HCT116 (cell line): ENCODE data around the gene GBP2. TPM values are rescaled to one million over a fixed set of nuclear protein-coding genes. Genes with fewer than 3 reads are reported as not detected.

Experiments
- ATAC-seq: fragments of 200-7000 bp; cut with Tn5 transposase; 2 replicates; pipeline ENCODE4 v1.9.1; 2020; ENCODE audit warnings: mild to moderate bottlenecking, moderate library complexity
- BruUV-seq: library from RNA; stranded (reverse); fragments of 400-500 nt; replicated peaks from 2 replicates; lab custom pipeline; 2021; lab: Mats Ljungman, UMichigan
- CTCF ChIA-PET: fragments of 300-600 bp; sonication (Branson Sonifier 250); formaldehyde crosslinking; loops from one replicate; lab custom pipeline; 2021; ENCODE audit warnings: antibody characterized with exemption; lab: Charles Lee
- POLR2A ChIA-PET: fragments of 300-600, 350-600 bp; sonication (Branson Sonifier 250); formaldehyde crosslinking; loops from one replicate; lab custom pipeline; 2021; ENCODE audit warnings: antibody characterized with exemption; lab: Charles Lee
- RAD21 ChIA-PET, 2 experiments: fragments of 300-600 bp; sonication (Branson Sonifier 250); formaldehyde crosslinking; loops; one replicate each; lab custom pipeline; 2023; ENCODE audit warnings: low total read pairs in 2 of 2; ENCODE audit not compliant: uncharacterized antibody in 2 of 2, unreplicated experiment in 2 of 2, low non-redundant PET in 1 of 2; lab: Charles Lee
- DNase-seq: peaks from one replicate; pipeline ENCODE4 v3.0.0-alpha.2; 2010; ENCODE audit warnings: low read depth, low spot score
- H2AFZ ChIP-seq: fragments of 200-600 bp; shearing (Covaris generic), sonication (generic); 2 replicates; pipeline ENCODE4 v1.6.1; 2017; ENCODE audit warnings: low read depth, mixed run types, mixed read lengths, antibody characterized with exemption, low read length; ENCODE audit not compliant: poor library complexity, severe bottlenecking
- H3K27ac ChIP-seq: 2 replicates; pipeline ENCODE4 v1.5.1; 2012; ENCODE audit warnings: low read depth, low read length
- H3K27me3 ChIP-seq: fragments of 200-600 bp; sonication (generic); 2 replicates; pipeline ENCODE4 v1.6.1; 2016; ENCODE audit warnings: mixed run types, low read length, mixed read lengths; ENCODE audit not compliant: insufficient read depth
- H3K36me3 ChIP-seq, 2 experiments: fragments of 200-500 bp in 1 of 2; fragments of 200-600 bp in 1 of 2; sonication (Bioruptor generic) in 1 of 2; sonication (generic) in 1 of 2; 2 replicates each; pipeline versions ENCODE4 v1.5.1 to v1.6.1; 2014 to 2016; ENCODE audit warnings: low read length in 2 of 2, inconsistent platforms in 1 of 2, mixed read lengths in 1 of 2, mixed run types in 1 of 2; ENCODE audit not compliant: insufficient read depth in 2 of 2, control insufficient read depth in 1 of 2
- H3K4me1 ChIP-seq, 2 experiments: fragments of 200-600 bp in 1 of 2; sonication (generic) in 1 of 2; 2 replicates each; pipeline versions ENCODE4 v1.5.1 to v1.6.1; 2012 to 2017; ENCODE audit warnings: low read length in 2 of 2, inconsistent platforms in 1 of 2, mild to moderate bottlenecking in 1 of 2, mixed read lengths in 1 of 2, mixed run types in 1 of 2, moderate library complexity in 1 of 2; ENCODE audit not compliant: insufficient read depth in 2 of 2, control insufficient read depth in 1 of 2
- H3K4me2 ChIP-seq: fragments of 200-600 bp; sonication (generic); 2 replicates; pipeline ENCODE4 v1.6.1; 2017; ENCODE audit warnings: mixed run types, low read length, mixed read lengths
- H3K4me3 ChIP-seq, 2 experiments: fragments of 200-600 bp in 1 of 2; sonication (generic) in 1 of 2; replicated peaks in 1 of 2; 2 replicates each; pipeline ENCODE4 v1.5.1; 2011 to 2016; ENCODE audit warnings: low read length in 2 of 2, control low read depth in 1 of 2, low read depth in 1 of 2, mild to moderate bottlenecking in 1 of 2, mixed read lengths in 1 of 2, mixed run types in 1 of 2
- H3K79me2 ChIP-seq: fragments of 200-600 bp; sonication (generic); 2 replicates; pipeline ENCODE4 v1.6.1; 2017; ENCODE audit warnings: mild to moderate bottlenecking, mixed run types, low read length, moderate library complexity, mixed read lengths; ENCODE audit not compliant: insufficient read depth
- H3K9ac ChIP-seq: fragments of 200-600 bp; sonication (generic); 2 replicates; pipeline ENCODE4 v1.6.1; 2016; ENCODE audit warnings: low read length, mixed read lengths
- H3K9me2 ChIP-seq: fragments of 200-600 bp; sonication (generic), shearing (Covaris generic); 2 replicates; pipeline ENCODE4 v1.6.1; 2017; ENCODE audit warnings: mixed run types, mild to moderate bottlenecking, moderate library complexity; ENCODE audit not compliant: insufficient read depth
- H3K9me3 ChIP-seq, 2 experiments: fragments of 200-500 bp in 1 of 2; fragments of 200-600 bp in 1 of 2; sonication (Bioruptor generic) in 1 of 2; sonication (generic) in 1 of 2; 2 replicates each; pipeline ENCODE4 v1.6.1; 2014 to 2017; ENCODE audit warnings: low read length in 2 of 2, mixed read lengths in 2 of 2, inconsistent platforms in 1 of 2, low read depth in 1 of 2, mild to moderate bottlenecking in 1 of 2, mixed run types in 1 of 2, moderate library complexity in 1 of 2; ENCODE audit not compliant: control insufficient read depth in 1 of 2, insufficient read depth in 1 of 2
- H4K20me1 ChIP-seq: fragments of 200-600 bp; sonication (generic), shearing (Covaris generic); 2 replicates; pipeline ENCODE4 v1.6.1; 2017; ENCODE audit warnings: mixed run types, mild to moderate bottlenecking, moderate library complexity; ENCODE audit not compliant: insufficient read depth
- EZH2phosphoT487 ChIP-seq: fragments of 200-600 bp; IDR thresholded peaks from 2 replicates; pipeline ENCODE4 v1.6.1; 2018; ENCODE audit warnings: antibody characterized with exemption, borderline replicate concordance
- FOSL1 ChIP-seq: IDR thresholded peaks from 2 replicates; pipeline ENCODE4 v1.6.1; 2012; ENCODE audit warnings: low read depth
- POLR2AphosphoS5 ChIP-seq: IDR thresholded peaks from 2 replicates; pipeline ENCODE4 v1.6.1; 2011; ENCODE audit warnings: mild to moderate bottlenecking, low read depth, low read length, moderate library complexity
- SIN3A ChIP-seq: IDR thresholded peaks from 2 replicates; pipeline ENCODE4 v1.6.1; 2012; ENCODE audit warnings: low read depth
- SP1 ChIP-seq: IDR thresholded peaks from 2 replicates; pipeline ENCODE4 v1.6.1; 2012; ENCODE audit warnings: low read depth
- SRF ChIP-seq: IDR thresholded peaks from 2 replicates; pipeline ENCODE4 v1.6.1; 2012; ENCODE audit warnings: low read depth
- TCF7L2 ChIP-seq: IDR thresholded peaks from 2 replicates; pipeline ENCODE4 v1.7.0; 2011; ENCODE audit warnings: borderline replicate concordance, inconsistent platforms; ENCODE audit not compliant: insufficient read depth, insufficient read length; ENCODE audit errors: extremely low read depth
- ZFX ChIP-seq: fragments of 450-650 bp; IDR thresholded peaks from 2 replicates; pipeline ENCODE4 v1.6.1; 2017
- intact Hi-C: fragments of 100-400 bp; cut with micrococcal nuclease; formaldehyde crosslinking; loops from 2 replicates; pipeline ENCODE4 v1.10.0; 2022
- total RNA-seq: library from RNA; stranded (reverse); gene quantifications from one replicate; pipeline ENCODE4 v1.2.1, GENCODE V29; 2021; ENCODE audit not compliant: unreplicated experiment
- TF ChIP-seq, protein P1 (sequence below): IDR thresholded peaks from 2 replicates; pipeline ENCODE4 v1.6.1; 2011; ENCODE audit warnings: mild to moderate bottlenecking, low read length, moderate library complexity; ENCODE audit not compliant: insufficient replicate concordance; ENCODE audit errors: extremely low read depth
- TF ChIP-seq, protein P2 (sequence below): IDR thresholded peaks from 2 replicates; pipeline ENCODE4 v1.6.1; 2012
- TF ChIP-seq, protein P3 (sequence below): IDR thresholded peaks from 2 replicates; pipeline ENCODE4 v1.6.1; 2012

GBP2 gene
- total RNA-seq, 1 experiment from 2014 or later, result 0.98 TPM

DNA sequence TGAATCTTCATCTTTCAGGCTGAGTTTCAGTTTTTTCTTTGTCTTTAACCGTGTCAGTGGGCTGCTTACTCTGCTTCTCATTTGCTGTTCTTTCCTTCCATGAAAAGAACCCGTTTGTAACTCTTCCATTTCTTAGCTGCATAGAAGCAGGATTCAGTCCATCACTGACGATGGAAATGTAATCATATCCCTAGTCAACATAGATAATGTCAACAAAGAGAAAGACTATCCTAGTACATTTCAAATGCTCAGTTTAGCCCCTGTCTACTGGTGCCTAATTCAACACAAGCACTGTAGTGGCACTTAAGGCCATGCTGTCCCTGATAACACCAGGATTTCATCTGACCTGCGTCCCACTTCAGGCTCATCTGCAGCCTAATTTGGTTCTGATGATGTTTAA lies 61.3 kb downstream of the GBP2 start:
- Histone ChIP-seq H3K9ac (no peak overlapping the region), H3K4me3 (no peak overlapping the region), H2AFZ (no peak overlapping the region), H3K4me2 (no peak overlapping the region), H3K9me2 (no peaks in the 10 kb centered on the region), H3K27ac (no peak overlapping the region), H4K20me1 (no peaks in the 10 kb centered on the region), H3K4me1 (no peaks in the 10 kb centered on the region), H3K9me3 (no peaks in the 10 kb centered on the region), H3K36me3 (no peaks in the 10 kb centered on the region), H3K27me3 (no peaks in the 10 kb centered on the region), H3K79me2 (no peaks in the 10 kb centered on the region)
- POLR2A ChIA-PET, result no interaction called here
- DNase-seq, result no peak
- TF ChIP-seq SRF (no peak), EZH2phosphoT487 (no peak), FOSL1 (no peak), SIN3A (no peak), POLR2AphosphoS5 (no peak), ZFX (no peak), SP1 (no peak), TCF7L2 (no peak)
- TF ChIP-seq, protein P1, sequence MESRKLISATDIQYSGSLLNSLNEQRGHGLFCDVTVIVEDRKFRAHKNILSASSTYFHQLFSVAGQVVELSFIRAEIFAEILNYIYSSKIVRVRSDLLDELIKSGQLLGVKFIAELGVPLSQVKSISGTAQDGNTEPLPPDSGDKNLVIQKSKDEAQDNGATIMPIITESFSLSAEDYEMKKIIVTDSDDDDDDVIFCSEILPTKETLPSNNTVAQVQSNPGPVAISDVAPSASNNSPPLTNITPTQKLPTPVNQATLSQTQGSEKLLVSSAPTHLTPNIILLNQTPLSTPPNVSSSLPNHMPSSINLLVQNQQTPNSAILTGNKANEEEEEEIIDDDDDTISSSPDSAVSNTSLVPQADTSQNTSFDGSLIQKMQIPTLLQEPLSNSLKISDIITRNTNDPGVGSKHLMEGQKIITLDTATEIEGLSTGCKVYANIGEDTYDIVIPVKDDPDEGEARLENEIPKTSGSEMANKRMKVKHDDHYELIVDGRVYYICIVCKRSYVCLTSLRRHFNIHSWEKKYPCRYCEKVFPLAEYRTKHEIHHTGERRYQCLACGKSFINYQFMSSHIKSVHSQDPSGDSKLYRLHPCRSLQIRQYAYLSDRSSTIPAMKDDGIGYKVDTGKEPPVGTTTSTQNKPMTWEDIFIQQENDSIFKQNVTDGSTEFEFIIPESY, result no peak
- TF ChIP-seq, protein P2, sequence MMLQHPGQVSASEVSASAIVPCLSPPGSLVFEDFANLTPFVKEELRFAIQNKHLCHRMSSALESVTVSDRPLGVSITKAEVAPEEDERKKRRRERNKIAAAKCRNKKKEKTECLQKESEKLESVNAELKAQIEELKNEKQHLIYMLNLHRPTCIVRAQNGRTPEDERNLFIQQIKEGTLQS, result no peak
- TF ChIP-seq, protein P3, sequence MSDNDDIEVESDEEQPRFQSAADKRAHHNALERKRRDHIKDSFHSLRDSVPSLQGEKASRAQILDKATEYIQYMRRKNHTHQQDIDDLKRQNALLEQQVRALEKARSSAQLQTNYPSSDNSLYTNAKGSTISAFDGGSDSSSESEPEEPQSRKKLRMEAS, result no peak
- RAD21 ChIA-PET, result no interaction called here
- CTCF ChIA-PET, result no interaction called here
- no peak for ATAC-seq
- no TSS peak for BruUV-seq
- intact Hi-C loops, result no loop called here
